Activated CD4-positive, alpha-beta T cell treated with anti-CD3 and anti-CD28 coated beads, Interleukin-2, amount 10 ng/mL, durations not matched to agents 24 days and 14 days (primary cell): ENCODE measurements around the gene SORCS2. TPM values are rescaled to one million over a fixed set of nuclear protein-coding genes. Genes with fewer than 3 reads are reported as not detected.

Experiments used
- DNase-seq: peaks from one replicate; pipeline ENCODE4 v3.0.0; 2022
- H3K27ac Mint-ChIP-seq: one replicate; pipeline ENCODE4 v1.8.0; 2022; ENCODE audit warnings: mild to moderate bottlenecking, mixed read lengths
- H3K27me3 Mint-ChIP-seq: one replicate; pipeline ENCODE4 v1.8.0; 2022; ENCODE audit warnings: mixed read lengths
- H3K36me3 Mint-ChIP-seq: one replicate; pipeline ENCODE4 v1.8.0; 2022; ENCODE audit warnings: low read depth, mild to moderate bottlenecking, mixed read lengths
- H3K4me1 Mint-ChIP-seq: one replicate; pipeline ENCODE4 v1.8.0; 2021; ENCODE audit warnings: mixed read lengths
- H3K4me3 Mint-ChIP-seq: one replicate; pipeline ENCODE4 v1.8.0; 2022; ENCODE audit warnings: mild to moderate bottlenecking, moderate library complexity, mixed read lengths
- H3K9me3 Mint-ChIP-seq: one replicate; pipeline ENCODE4 v1.8.0; 2021; ENCODE audit warnings: mixed read lengths
- intact Hi-C: fragments of 100-400 bp; cut with micrococcal nuclease; formaldehyde crosslinking; loops from one replicate; pipeline ENCODE4 v1.15.1; 2023
- total RNA-seq: library from RNA; stranded (reverse); gene quantifications from 2 replicates; pipeline ENCODE4 v1.2.3, GENCODE V29; 2022

The SORCS2 gene
- total RNA-seq, 1 donor from 2014 or later: not detected

DNA sequence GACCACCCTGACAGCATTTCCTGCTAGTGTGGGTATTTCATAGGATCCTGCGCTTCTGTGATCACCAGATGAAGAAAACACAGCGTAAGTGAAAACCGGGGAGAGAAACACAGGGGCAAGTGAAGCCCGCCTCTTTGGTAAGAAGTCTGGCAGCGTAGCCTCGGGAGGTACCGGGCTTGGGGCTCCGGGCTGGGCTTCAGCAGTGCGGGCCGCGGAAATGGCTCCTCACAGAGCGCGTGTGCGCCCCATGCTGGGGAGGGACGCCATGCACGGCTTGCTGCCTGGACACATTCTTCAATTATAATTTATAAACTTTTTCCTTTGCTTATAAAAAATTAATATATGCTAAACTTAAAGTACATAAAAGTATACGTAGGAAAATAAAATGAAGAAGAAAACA is 595.9 kb downstream of the SORCS2 start:
- H3K27ac Mint-ChIP-seq: no peak overlapping the region
- intact Hi-C loops: no loop called here
- DNase-seq: no peak
- H3K4me3 Mint-ChIP-seq: no peak overlapping the region
- H3K9me3 Mint-ChIP-seq: no peaks in the 10 kb centered on the region
- H3K4me1 Mint-ChIP-seq: peaks cover 3% of the 10 kb centered on the region
- no peaks in the 10 kb centered on the region for H3K27me3 Mint-ChIP-seq
- H3K36me3 Mint-ChIP-seq: peaks cover 8% of the 10 kb centered on the region

DNA sequence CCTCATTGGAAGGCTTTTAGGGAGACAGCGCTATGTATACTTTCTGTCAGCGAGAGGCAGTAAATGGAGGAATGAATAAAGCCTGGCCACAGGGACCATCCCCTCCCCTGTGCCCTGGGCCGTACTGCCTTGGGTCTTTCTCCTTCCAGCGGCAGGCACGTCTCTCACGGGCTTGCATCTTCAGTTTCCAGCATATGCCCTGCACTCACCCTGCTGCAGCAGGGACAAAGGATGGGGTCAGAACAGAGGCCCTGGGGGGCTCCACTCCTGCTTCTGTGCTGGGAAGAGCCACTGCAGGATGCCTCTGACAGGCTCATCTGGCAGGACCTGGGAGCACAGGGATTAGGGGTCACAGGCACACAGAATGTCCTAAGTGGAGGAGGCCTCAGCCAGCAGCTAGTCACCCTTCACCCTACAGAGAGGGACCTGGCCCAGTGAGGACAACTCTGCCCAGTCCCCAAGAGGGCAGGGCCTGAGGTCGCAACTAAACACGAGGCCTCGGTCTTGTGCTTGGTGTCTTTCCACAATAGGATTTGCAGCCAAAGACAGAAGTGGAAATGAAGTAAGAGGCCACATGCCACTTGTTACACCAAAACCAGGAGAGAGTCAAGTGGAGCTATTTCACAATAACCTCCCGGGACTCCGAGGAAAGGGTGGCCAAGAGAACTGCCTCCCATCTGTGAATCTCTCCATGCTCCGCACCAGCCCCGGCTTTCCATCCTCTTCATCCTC is 596.5 kb downstream of the SORCS2 start:
- H3K4me1 Mint-ChIP-seq: no peaks in the 10 kb centered on the region
- no peaks in the 10 kb centered on the region for H3K9me3 Mint-ChIP-seq
- peaks cover 11% of the 10 kb centered on the region for H3K36me3 Mint-ChIP-seq
- no peaks in the 10 kb centered on the region for H3K27me3 Mint-ChIP-seq
- intact Hi-C loops: no loop called here
- DNase-seq: no peak
- H3K4me3 Mint-ChIP-seq: no peak overlapping the region
- no peak overlapping the region for H3K27ac Mint-ChIP-seq

DNA sequence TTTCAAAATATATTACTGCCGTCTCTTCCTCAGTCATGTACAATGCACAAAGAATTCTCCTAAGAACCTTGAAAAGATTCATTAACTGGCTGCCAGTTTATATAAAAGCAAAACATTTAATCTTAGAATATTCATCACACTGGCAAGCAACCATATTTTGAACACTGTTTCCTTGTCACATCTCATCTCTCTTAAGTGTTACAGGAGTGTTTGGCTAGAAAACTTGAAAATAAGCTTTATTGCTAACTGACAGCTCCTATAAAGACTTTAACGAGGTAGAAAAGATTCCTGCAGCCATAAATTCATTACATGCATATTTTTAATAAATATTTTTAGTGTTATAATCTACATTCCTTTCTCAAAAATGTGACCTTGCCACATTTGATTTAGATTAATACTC is 597.7 kb downstream of the SORCS2 start:
- peaks cover 11% of the 10 kb centered on the region for H3K36me3 Mint-ChIP-seq
- H3K4me1 Mint-ChIP-seq: no peaks in the 10 kb centered on the region
- no peak for DNase-seq
- H3K9me3 Mint-ChIP-seq: no peaks in the 10 kb centered on the region
- H3K4me3 Mint-ChIP-seq: no peak overlapping the region
- intact Hi-C loops: no loop called here
- H3K27me3 Mint-ChIP-seq: no peaks in the 10 kb centered on the region
- H3K27ac Mint-ChIP-seq: no peak overlapping the region

DNA sequence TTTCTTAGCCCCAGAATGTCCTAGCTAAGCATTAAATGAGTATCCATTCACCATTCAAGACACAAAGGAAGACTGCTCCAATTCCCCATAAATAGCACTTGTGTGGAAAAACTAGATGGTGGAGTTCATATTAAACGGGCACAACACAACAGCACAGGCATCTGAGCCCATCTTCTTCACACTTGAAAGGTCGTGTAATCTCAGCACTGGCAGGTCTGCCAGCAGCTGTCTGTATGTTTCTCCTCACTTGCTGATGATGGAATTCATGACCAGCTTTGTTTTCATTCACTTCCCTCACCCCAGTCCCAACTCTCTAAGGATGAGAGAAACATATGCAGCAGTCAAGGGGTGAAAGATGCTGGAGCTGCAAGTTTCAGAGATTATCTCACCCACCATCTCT is 598.7 kb downstream of the SORCS2 start:
- no peak overlapping the region for H3K4me3 Mint-ChIP-seq
- H3K27ac Mint-ChIP-seq: no peak overlapping the region
- H3K36me3 Mint-ChIP-seq: peaks cover 9% of the 10 kb centered on the region
- H3K4me1 Mint-ChIP-seq: no peaks in the 10 kb centered on the region
- no peaks in the 10 kb centered on the region for H3K9me3 Mint-ChIP-seq
- no peak for DNase-seq
- no peaks in the 10 kb centered on the region for H3K27me3 Mint-ChIP-seq
- intact Hi-C loops: no loop called here

Other genes starting within 250 kb of the SORCS2 start
- 12.9 and 13.3 TPM in 2 replicates for gene TADA2B, start 149.2 kb upstream of the SORCS2 start, total RNA-seq
- 100 and 106 TPM in 2 replicates for gene GRPEL1, start 124.5 kb upstream of the SORCS2 start, total RNA-seq
- not detected in 2 replicates for gene PSAPL1, start 242.4 kb downstream of the SORCS2 start, total RNA-seq